Endothelial cell (in vitro differentiated cells): Measurements from ENCODE around the gene PEX14. TPM values are rescaled to one million over a fixed set of nuclear protein-coding genes. Genes with fewer than 3 reads are reported as not detected.

Source experiments
- DNase-seq: peaks from one replicate; pipeline ENCODE4 v3.0.0; 2021; ENCODE audit warnings: low spot score
- H3K27ac Mint-ChIP-seq: one replicate; pipeline ENCODE4 v1.8.0; 2021; ENCODE audit warnings: mixed read lengths, inconsistent platforms; ENCODE audit not compliant: unreplicated experiment
- H3K27me3 Mint-ChIP-seq: one replicate; pipeline ENCODE4 v1.8.0; 2021; ENCODE audit warnings: mild to moderate bottlenecking, moderate library complexity, mixed read lengths, inconsistent platforms; ENCODE audit not compliant: unreplicated experiment
- H3K36me3 Mint-ChIP-seq: one replicate; pipeline ENCODE4 v1.8.0; 2021; ENCODE audit warnings: mild to moderate bottlenecking, low read depth, mixed read lengths, inconsistent platforms; ENCODE audit not compliant: unreplicated experiment
- H3K4me1 Mint-ChIP-seq: one replicate; pipeline ENCODE4 v1.8.0; 2021; ENCODE audit warnings: mild to moderate bottlenecking, mixed read lengths, inconsistent platforms; ENCODE audit not compliant: unreplicated experiment
- H3K4me3 Mint-ChIP-seq: one replicate; pipeline ENCODE4 v1.8.0; 2021; ENCODE audit warnings: mild to moderate bottlenecking, mixed read lengths, inconsistent platforms; ENCODE audit not compliant: unreplicated experiment
- H3K9me3 Mint-ChIP-seq: one replicate; pipeline ENCODE4 v1.8.0; 2021; ENCODE audit warnings: mixed read lengths, inconsistent platforms; ENCODE audit not compliant: unreplicated experiment
- total RNA-seq: library from RNA; stranded (reverse); fragmentation: NEBNext Ultra II Directional; extraction: Animal tissue kit (Norgen Biotek cat#: 25700); gene quantifications from one replicate; pipeline ENCODE4 v1.2.1, GENCODE V29; 2021; ENCODE audit not compliant: unreplicated experiment
- TF ChIP-seq, protein P1 (sequence below): fragments of 200-600 bp; sonication (generic); IDR thresholded peaks from one replicate; pipeline ENCODE4 v1.5.0; 2021; ENCODE audit warnings: antibody characterized with exemption; ENCODE audit not compliant: unreplicated experiment

Gene PEX14
- total RNA-seq, 1 donor from 2014 or later: 20.9 TPM

DNA sequence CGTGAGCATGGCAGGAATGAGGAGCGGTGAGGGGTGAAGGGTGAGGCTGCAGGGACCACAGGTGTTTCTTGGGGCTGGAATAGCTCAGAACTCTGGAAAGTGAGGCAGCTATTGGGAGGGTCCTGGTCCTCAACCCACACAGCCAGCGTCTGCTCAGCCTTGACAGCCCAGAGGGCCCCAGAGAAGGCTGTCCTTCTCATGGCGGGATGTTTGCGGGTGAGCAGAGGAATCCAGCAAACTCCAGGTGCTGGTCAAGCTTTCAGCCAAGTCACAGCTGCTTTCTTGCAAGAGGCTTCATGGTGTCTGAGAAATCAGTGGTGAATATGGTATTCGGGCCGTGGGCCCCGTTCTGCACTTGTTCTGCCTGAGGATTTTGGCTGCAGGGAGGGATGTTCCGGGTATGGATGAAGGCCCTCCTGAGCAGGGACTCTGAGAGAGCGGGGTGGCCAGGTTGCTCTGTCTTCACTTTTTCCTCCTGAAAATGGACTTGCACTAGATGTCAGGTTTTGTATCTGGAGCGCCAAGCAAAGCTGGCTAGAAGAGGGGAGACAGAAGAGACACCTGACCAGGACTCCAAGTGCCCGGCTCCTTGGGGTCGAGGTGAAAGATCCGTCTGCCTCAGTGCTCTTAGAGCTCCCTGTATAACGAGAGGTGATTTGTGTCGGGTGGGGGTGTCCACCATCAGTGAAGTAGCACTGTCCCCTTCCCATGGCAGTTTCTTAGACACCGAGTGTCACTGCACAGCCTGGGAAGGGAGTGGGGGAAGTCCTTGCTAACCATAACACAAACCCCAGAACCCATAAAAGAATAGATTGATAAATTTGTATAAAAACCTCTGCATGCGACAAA lies 139.9 kb downstream of the PEX14 start:
- Mint-ChIP-seq H3K4me3 (no peak overlapping the region), H3K36me3 (peaks cover 3% of the 10 kb centered on the region), H3K27ac (peak overlapping the region; percentile 2), H3K9me3 (no peaks in the 10 kb centered on the region), H3K27me3 (peaks cover 2% of the 10 kb centered on the region), H3K4me1 (peaks cover 10% of the 10 kb centered on the region)
- TF ChIP-seq, protein P1, sequence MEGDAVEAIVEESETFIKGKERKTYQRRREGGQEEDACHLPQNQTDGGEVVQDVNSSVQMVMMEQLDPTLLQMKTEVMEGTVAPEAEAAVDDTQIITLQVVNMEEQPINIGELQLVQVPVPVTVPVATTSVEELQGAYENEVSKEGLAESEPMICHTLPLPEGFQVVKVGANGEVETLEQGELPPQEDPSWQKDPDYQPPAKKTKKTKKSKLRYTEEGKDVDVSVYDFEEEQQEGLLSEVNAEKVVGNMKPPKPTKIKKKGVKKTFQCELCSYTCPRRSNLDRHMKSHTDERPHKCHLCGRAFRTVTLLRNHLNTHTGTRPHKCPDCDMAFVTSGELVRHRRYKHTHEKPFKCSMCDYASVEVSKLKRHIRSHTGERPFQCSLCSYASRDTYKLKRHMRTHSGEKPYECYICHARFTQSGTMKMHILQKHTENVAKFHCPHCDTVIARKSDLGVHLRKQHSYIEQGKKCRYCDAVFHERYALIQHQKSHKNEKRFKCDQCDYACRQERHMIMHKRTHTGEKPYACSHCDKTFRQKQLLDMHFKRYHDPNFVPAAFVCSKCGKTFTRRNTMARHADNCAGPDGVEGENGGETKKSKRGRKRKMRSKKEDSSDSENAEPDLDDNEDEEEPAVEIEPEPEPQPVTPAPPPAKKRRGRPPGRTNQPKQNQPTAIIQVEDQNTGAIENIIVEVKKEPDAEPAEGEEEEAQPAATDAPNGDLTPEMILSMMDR: no peak
- DNase-seq: no peak

DNA sequence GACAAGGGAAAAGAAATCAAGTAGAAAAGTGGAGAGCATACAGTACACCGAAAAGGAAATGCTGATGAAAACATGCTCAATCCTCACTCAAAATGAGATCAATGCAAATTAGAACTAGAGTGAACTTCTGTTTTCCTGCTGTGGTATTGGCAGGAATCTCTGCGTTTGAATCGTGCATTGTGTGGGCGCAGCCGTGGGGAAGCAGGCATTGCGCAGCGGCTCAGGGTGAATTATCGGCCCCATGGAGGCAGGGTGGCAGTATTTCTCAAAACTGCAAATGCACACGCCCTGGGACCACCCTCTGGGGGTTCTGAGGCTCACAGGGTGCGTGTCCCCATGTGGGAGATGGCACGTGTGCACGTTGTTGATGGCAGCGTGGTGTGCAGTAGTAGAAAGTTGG lies 140.6 kb downstream of the PEX14 start:
- H3K27me3 Mint-ChIP-seq: peaks cover 2% of the 10 kb centered on the region
- peaks cover 10% of the 10 kb centered on the region for H3K4me1 Mint-ChIP-seq
- H3K4me3 Mint-ChIP-seq: no peak overlapping the region
- no peaks in the 10 kb centered on the region for H3K9me3 Mint-ChIP-seq
- peaks cover 3% of the 10 kb centered on the region for H3K36me3 Mint-ChIP-seq
- TF ChIP-seq, protein P1: no peak
- H3K27ac Mint-ChIP-seq: peak overlapping the region; percentile 2
- no peak for DNase-seq

DNA sequence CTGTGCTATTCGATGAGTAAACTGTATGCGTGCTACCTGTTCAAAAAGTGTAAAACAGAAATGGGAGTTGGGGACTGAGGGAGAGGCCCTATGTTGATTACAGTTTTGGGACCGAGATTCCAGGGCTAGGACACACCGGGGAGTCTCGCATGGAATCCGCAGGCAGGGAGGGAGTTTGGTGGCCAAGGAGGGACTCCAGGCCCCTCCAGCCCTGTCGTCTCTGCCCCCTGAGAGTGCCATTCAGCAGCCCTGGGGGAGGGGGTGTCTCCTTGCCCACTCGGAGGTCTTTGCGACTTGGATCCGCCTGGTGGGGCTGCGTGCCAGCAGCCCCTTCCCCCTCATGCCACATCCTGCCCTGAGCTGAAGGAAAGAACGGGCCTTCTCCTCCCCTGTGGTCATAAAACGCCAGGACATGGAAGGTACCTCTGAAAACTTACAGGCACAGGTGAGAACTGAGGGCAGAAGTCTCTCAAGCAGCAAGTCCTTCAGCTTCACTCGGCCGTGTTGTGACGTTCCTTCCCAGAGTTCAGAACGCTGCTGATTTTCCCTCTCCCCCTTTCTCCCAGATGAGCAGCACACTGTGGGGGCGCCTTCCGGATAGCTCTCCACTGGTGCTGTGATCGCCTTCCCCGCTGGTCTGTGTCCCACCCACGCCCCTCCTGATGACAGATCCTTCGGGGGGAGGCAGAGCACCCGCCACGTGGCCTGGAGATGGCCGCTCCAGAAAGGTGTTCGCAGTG lies 141.4 kb downstream of the PEX14 start:
- no peak overlapping the region for H3K27ac Mint-ChIP-seq
- TF ChIP-seq, protein P1: no peak
- peaks cover 3% of the 10 kb centered on the region for H3K36me3 Mint-ChIP-seq
- peaks cover 2% of the 10 kb centered on the region for H3K27me3 Mint-ChIP-seq
- H3K4me3 Mint-ChIP-seq: no peak overlapping the region
- H3K4me1 Mint-ChIP-seq: peaks cover 10% of the 10 kb centered on the region
- DNase-seq: no peak
- H3K9me3 Mint-ChIP-seq: no peaks in the 10 kb centered on the region

DNA sequence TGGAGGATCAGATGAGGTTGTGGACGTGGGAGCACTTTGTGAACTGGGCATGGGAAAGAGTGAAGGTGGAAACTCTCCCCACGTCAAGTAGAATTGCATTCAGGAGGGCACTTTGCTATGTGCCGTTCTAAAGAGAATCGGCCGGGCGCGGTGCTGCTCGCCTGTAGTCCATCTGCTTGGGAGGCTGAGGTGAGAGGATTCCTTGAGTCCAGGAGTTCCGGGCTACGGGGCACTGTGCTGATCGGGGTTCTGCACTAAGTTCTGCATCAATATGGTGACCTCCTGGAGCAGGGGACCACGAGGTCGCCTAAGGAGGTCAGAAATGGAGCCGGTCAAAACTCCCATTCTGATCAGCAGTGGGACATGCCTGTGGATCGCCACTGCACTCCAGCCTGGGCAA lies 141.9 kb downstream of the PEX14 start:
- no peak overlapping the region for H3K27ac Mint-ChIP-seq
- peaks cover 10% of the 10 kb centered on the region for H3K4me1 Mint-ChIP-seq
- TF ChIP-seq, protein P1: no peak
- no peak for DNase-seq
- H3K27me3 Mint-ChIP-seq: peaks cover 2% of the 10 kb centered on the region
- H3K36me3 Mint-ChIP-seq: peaks cover 3% of the 10 kb centered on the region
- no peaks in the 10 kb centered on the region for H3K9me3 Mint-ChIP-seq
- H3K4me3 Mint-ChIP-seq: no peak overlapping the region

DNA sequence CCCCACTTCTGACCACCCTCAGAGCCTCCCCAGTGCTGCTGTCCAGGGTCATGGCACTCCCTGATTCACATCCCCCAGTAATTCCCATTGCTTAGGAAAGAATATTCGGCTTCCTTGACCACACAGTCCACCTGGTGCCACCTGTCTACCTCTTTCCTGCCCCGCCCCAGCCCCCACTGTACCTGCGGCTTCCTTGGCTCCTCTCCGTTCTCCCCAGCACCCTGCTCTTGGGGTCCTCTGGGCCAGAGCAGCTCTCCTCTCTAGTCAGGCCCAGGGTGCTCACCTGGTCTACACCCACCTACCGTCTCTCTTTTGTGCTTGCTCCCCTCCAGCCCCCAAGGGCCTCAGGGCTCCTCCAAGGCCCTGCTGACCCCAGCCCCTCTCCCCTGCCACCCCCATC lies 142.6 kb downstream of the PEX14 start:
- H3K36me3 Mint-ChIP-seq: peaks cover 5% of the 10 kb centered on the region
- TF ChIP-seq, protein P1: no peak
- DNase-seq: no peak
- H3K27ac Mint-ChIP-seq: no peak overlapping the region
- peaks cover 4% of the 10 kb centered on the region for H3K27me3 Mint-ChIP-seq
- peaks cover 10% of the 10 kb centered on the region for H3K4me1 Mint-ChIP-seq
- H3K4me3 Mint-ChIP-seq: no peak overlapping the region
- no peaks in the 10 kb centered on the region for H3K9me3 Mint-ChIP-seq
